Prostate gland (tissue), 2 donors: ENCODE results near the gene PCLO. TPM values are rescaled to one million over a fixed set of nuclear protein-coding genes. Genes with fewer than 3 reads are reported as not detected.

ENCODE experiments used
- DNase-seq: peaks from one replicate; pipeline ENCODE4 v3.0.0-alpha.2; 2019; ENCODE audit warnings: low spot score
- H3K27ac ChIP-seq, 2 donors: fragments of 200-600 bp; sonication (generic); 2 replicates each; pipeline ENCODE4 v1.5.1; 2017 to 2019
- H3K27me3 ChIP-seq: fragments of 200-600 bp; sonication (generic); replicated peaks from 2 replicates; pipeline ENCODE4 v1.5.1; 2019; ENCODE audit not compliant: insufficient read depth
- H3K36me3 ChIP-seq, 2 donors: fragments of 200-600 bp; sonication (generic); 1 replicate in 1 of 2; 2 replicates in 1 of 2; pipeline versions ENCODE4 v1.5.1 to v1.8.1; 2017 to 2019
- H3K4me1 ChIP-seq: fragments of 200-600 bp; sonication (generic); replicated peaks from 2 replicates; pipeline ENCODE4 v1.5.1; 2019
- H3K4me3 ChIP-seq, 2 donors: fragments of 200-600 bp; sonication (generic); 2 replicates each; pipeline ENCODE4 v1.5.1; 2017 to 2019
- H3K9me3 ChIP-seq: fragments of 200-600 bp; sonication (generic); 2 replicates; pipeline ENCODE4 v1.5.1; 2017
- CTCF ChIP-seq, 4 experiments: fragments of 200-600 bp in 2 of 4; fragments of 450-650 bp in 2 of 4; sonication (generic) in 2 of 4; IDR thresholded peaks; 1 replicate in 3 of 4; 2 replicates in 1 of 4; pipeline ENCODE4 v1.5.1; 2016 to 2019; ENCODE audit warnings: antibody characterized with exemption in 4 of 4, mild to moderate bottlenecking in 2 of 4, moderate library complexity in 2 of 4
- POLR2A ChIP-seq: fragments of 450-650 bp; IDR thresholded peaks from one replicate; pipeline ENCODE4 v1.6.1; 2016; ENCODE audit warnings: antibody characterized with exemption, mild to moderate bottlenecking
- POLR2AphosphoS5 ChIP-seq: sonication (generic); formaldehyde crosslinking; IDR thresholded peaks from one replicate; pipeline ENCODE4 v1.6.1; 2017; ENCODE audit warnings: antibody characterized with exemption
- WGBS: methylation state at CpG from one replicate; pipeline ENCODE4 v1.1.5; 2018; 5-methylcytosine and 5-hydroxymethylcytosine counted together
- intact Hi-C: fragments of 100-400 bp; cut with DNase I; formaldehyde crosslinking; loops from one replicate; pipeline ENCODE4 v1.14.2; 2022
- total RNA-seq, 2 donors: library from RNA; depleted of rRNA; stranded (reverse); fragments of >200 nt; gene quantifications; one replicate each; pipeline ENCODE4 v1.1.0, GENCODE V29; 2016

Gene PCLO
- total RNA-seq, 2 donors from 2014 or later = 14.5 to 25.2 TPM

GRCh38 chr7:82810558-82811259, 352.0 kb downstream of the PCLO start:
- Histone ChIP-seq H3K4me1 (no peaks in the 10 kb centered on the region), H3K36me3 (no peaks in the 10 kb centered on the region), H3K27me3 (no peaks in the 10 kb centered on the region), H3K27ac (no peak overlapping the region), H3K4me3 (no peak overlapping the region), H3K9me3 (no peaks in the 10 kb centered on the region)
- intact Hi-C loops = loop anchor here (5.0 kb wide), 1 partner anchor 462 kb away; no protein-coding TSS in a partner anchor
- 20% methylated on average over 4 of the region's 4 CpGs for WGBS
- DNase-seq = peak; percentile 30
- TF ChIP-seq POLR2AphosphoS5 (peak; percentile 5), CTCF (IDR thresholded peaks at IDR 0.05) (peak; percentile 10 to 65 (median 54)), POLR2A (no peak)

GRCh38 chr7:82808633-82809032, 354.1 kb downstream of the PCLO start:
- 75% methylated on average over 2 of the region's 2 CpGs for WGBS
- intact Hi-C loops = no loop called here
- Histone ChIP-seq H3K36me3 (no peaks in the 10 kb centered on the region), H3K27me3 (no peaks in the 10 kb centered on the region), H3K4me1 (no peaks in the 10 kb centered on the region), H3K27ac (no peak overlapping the region), H3K9me3 (no peaks in the 10 kb centered on the region), H3K4me3 (no peak overlapping the region)
- DNase-seq = no peak
- no peak for TF ChIP-seq POLR2A
- no peak for TF ChIP-seq POLR2AphosphoS5
- no peak for TF ChIP-seq CTCF (IDR thresholded peaks at IDR 0.05)

DNA sequence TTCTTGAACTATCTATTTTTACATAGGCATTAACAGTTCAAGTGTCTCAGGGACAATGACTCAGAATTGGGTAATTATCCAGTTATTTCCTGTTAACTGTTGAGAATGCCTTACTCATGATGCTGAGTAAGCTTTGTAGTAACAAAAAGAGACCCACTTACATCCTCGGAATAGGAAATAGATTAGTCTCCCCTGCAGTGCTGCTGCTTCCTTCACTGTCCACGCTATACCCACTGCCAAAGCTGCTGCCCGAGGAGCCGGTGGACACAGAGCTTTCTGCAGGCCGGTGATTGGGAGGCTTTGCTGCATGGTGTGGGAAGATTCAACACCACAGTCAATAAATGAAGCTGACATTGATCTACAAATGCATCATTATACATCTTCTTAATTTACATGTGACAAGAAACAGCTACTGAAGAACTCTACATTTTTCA, 357.1 kb downstream of the PCLO start:
- 58% methylated on average over 5 of the region's 5 CpGs for WGBS
- no peak for TF ChIP-seq POLR2AphosphoS5
- no peak for TF ChIP-seq CTCF (IDR thresholded peaks at IDR 0.05)
- no peak for TF ChIP-seq POLR2A
- H3K4me1 ChIP-seq = no peaks in the 10 kb centered on the region
- no peak overlapping the region for H3K4me3 ChIP-seq
- no peaks in the 10 kb centered on the region for H3K27me3 ChIP-seq
- no peaks in the 10 kb centered on the region for H3K36me3 ChIP-seq
- no peak for DNase-seq
- H3K9me3 ChIP-seq = no peaks in the 10 kb centered on the region
- intact Hi-C loops = no loop called here
- no peak overlapping the region for H3K27ac ChIP-seq

DNA sequence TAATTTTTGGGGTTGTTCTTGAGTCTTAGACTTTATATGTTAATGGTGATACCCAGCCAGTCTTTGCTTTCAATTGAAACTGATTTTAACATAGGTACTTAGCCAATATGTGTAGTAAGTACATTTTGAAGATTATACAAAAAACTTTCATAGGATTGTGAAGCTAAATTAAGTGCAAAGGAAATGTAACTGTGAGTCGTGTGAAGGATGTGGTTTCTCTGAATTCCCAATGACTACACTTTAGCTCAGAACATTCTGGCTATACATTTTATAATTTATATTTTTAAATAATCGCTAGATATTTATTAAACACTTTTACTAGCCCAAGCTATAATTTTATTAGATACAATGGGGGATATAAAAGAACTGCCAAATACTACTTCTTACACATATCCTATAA, 359.3 kb downstream of the PCLO start:
- DNase-seq = no peak
- 64% methylated on average over 2 of the region's 2 CpGs for WGBS
- H3K27ac ChIP-seq = no peak overlapping the region
- no peak for TF ChIP-seq CTCF (IDR thresholded peaks at IDR 0.05)
- no peak for TF ChIP-seq POLR2A
- TF ChIP-seq POLR2AphosphoS5 = no peak
- H3K4me1 ChIP-seq = no peaks in the 10 kb centered on the region
- H3K27me3 ChIP-seq = no peaks in the 10 kb centered on the region
- no peak overlapping the region for H3K4me3 ChIP-seq
- H3K9me3 ChIP-seq = no peaks in the 10 kb centered on the region
- intact Hi-C loops = no loop called here
- no peaks in the 10 kb centered on the region for H3K36me3 ChIP-seq
